ENCODE data around the gene PTPRD.

- TF ChIP-seq EZH2 (IDR thresholded peaks at IDR 0.05; ENCODE audit: low read depth, unreplicated experiment) (no peak), CTCF (conservative IDR thresholded peaks at IDR 0.05; ENCODE audit: low read depth in 2 of 2) (no peak), CREB1 (CRISPR knock-in tag; IDR thresholded peaks at IDR 0.05; ENCODE audit: low read depth) (no peak), POLR2AphosphoS5 (IDR thresholded peaks at IDR 0.05; ENCODE audit: low read depth) (no peak), JUNB (IDR thresholded peaks at IDR 0.05; ENCODE audit: unreplicated experiment) (no peak), EZH2phosphoT487 (IDR thresholded peaks at IDR 0.05; ENCODE audit: unreplicated experiment) (no peak), ZNF331 (CRISPR knock-in tag; IDR thresholded peaks at IDR 0.05; ENCODE audit: low read depth) (no peak)
- TF ChIP-seq, protein P1, sequence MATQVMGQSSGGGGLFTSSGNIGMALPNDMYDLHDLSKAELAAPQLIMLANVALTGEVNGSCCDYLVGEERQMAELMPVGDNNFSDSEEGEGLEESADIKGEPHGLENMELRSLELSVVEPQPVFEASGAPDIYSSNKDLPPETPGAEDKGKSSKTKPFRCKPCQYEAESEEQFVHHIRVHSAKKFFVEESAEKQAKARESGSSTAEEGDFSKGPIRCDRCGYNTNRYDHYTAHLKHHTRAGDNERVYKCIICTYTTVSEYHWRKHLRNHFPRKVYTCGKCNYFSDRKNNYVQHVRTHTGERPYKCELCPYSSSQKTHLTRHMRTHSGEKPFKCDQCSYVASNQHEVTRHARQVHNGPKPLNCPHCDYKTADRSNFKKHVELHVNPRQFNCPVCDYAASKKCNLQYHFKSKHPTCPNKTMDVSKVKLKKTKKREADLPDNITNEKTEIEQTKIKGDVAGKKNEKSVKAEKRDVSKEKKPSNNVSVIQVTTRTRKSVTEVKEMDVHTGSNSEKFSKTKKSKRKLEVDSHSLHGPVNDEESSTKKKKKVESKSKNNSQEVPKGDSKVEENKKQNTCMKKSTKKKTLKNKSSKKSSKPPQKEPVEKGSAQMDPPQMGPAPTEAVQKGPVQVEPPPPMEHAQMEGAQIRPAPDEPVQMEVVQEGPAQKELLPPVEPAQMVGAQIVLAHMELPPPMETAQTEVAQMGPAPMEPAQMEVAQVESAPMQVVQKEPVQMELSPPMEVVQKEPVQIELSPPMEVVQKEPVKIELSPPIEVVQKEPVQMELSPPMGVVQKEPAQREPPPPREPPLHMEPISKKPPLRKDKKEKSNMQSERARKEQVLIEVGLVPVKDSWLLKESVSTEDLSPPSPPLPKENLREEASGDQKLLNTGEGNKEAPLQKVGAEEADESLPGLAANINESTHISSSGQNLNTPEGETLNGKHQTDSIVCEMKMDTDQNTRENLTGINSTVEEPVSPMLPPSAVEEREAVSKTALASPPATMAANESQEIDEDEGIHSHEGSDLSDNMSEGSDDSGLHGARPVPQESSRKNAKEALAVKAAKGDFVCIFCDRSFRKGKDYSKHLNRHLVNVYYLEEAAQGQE (IDR thresholded peaks at IDR 0.05; ENCODE audit: unreplicated experiment) = no peak
Measured at GRCh38 chr9:9565700-9566099, 1047.1 kb downstream of the PTPRD start.
